OCI-LY1 (cell line): Measurements from ENCODE around the gene TBC1D9B.

Experiments used
- EZH2 ChIP-seq: fragments of 200-600 bp; sonication (generic), shearing (Covaris generic); IDR thresholded peaks from 2 replicates; pipeline ENCODE4 v1.8.0; 2017; ENCODE audit warnings: borderline replicate concordance, mixed run types, mild to moderate bottlenecking, antibody characterized with exemption, low read length, moderate library complexity, mixed read lengths
- TF ChIP-seq, protein P1 (sequence below): fragments of 200-600 bp; sonication (generic), shearing (Covaris generic); IDR thresholded peaks from 2 replicates; pipeline ENCODE4 v1.5.1; 2017; ENCODE audit warnings: mild to moderate bottlenecking, antibody characterized with exemption, low read length, moderate library complexity, mixed read lengths

DNA sequence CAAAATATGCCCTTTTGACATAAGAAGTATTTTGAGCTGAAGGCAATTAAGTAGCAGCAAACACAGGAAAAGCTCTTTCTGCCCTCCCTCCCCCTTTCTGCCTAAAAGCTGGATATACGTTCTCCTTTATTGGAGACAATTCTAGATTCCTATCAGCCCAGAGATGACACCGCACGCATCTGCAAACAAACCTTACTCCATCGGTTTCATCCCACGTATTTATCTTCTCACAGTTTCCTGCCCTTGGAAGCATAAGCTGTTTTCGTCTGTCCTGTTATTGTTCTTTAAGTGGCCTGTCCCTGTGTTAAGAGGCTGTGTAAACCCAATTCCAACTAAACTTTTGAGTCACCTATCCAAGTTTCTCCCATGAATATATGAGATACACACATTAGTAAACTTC is 11.8 kb downstream of the TBC1D9B start:
- TF ChIP-seq, protein P1, sequence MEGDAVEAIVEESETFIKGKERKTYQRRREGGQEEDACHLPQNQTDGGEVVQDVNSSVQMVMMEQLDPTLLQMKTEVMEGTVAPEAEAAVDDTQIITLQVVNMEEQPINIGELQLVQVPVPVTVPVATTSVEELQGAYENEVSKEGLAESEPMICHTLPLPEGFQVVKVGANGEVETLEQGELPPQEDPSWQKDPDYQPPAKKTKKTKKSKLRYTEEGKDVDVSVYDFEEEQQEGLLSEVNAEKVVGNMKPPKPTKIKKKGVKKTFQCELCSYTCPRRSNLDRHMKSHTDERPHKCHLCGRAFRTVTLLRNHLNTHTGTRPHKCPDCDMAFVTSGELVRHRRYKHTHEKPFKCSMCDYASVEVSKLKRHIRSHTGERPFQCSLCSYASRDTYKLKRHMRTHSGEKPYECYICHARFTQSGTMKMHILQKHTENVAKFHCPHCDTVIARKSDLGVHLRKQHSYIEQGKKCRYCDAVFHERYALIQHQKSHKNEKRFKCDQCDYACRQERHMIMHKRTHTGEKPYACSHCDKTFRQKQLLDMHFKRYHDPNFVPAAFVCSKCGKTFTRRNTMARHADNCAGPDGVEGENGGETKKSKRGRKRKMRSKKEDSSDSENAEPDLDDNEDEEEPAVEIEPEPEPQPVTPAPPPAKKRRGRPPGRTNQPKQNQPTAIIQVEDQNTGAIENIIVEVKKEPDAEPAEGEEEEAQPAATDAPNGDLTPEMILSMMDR, result no peak
- no peak for TF ChIP-seq EZH2
